ENCODE data around the gene RHEBL1.
A peak's percentile ranks its signal among the peaks of the same experiment; 100 is the strongest.

RHEBL1 gene

GRCh38 chr12:49069507-49070346, at the start of gene RHEBL1:
Gene RHEBL1, minus strand, starts transcription at chr12:49069979. Its CDS starts 194 bp downstream, at chr12:49069785.
- peak; percentile 100 for DNase-seq

- DNase-seq: no peak
Measured at GRCh38 chr12:49111206-49111605, 41.4 kb upstream of the RHEBL1 start.

GRCh38 chr12:49110464-49111155, 40.8 kb upstream of the RHEBL1 start, which contains the start of gene LMBR1L:
Gene LMBR1L, minus strand, starts transcription at chr12:49110847. Its CDS starts 292 bp downstream, at chr12:49110555.
- peak; percentile 99 for DNase-seq

GRCh38 chr12:49109641-49110463, 40.1 kb upstream of the RHEBL1 start:
- peak; percentile 70 for DNase-seq

- peak; percentile 65 for DNase-seq
Measured at GRCh38 chr12:49108958-49109404, 39.2 kb upstream of the RHEBL1 start.

- DNase-seq: peak; percentile 79
Measured at GRCh38 chr12:49105504-49106084, 35.8 kb upstream of the RHEBL1 start.

- DNase-seq: no peak
Measured at GRCh38 chr12:49104822-49105221, 35.0 kb upstream of the RHEBL1 start.

GRCh38 chr12:49100380-49100779, 30.6 kb upstream of the RHEBL1 start:
- DNase-seq: no peak

GRCh38 chr12:49098703-49099102, 28.9 kb upstream of the RHEBL1 start:
- DNase-seq: no peak

- peak; percentile 90 for DNase-seq
Measured at GRCh38 chr12:49098035-49098451, 28.3 kb upstream of the RHEBL1 start.

- DNase-seq: no peak
Measured at GRCh38 chr12:49097381-49097780, 27.6 kb upstream of the RHEBL1 start.

GRCh38 chr12:49094975-49095365, 25.2 kb upstream of the RHEBL1 start:
- no peak for DNase-seq

- DNase-seq: peak; percentile 80
Measured at GRCh38 chr12:49094160-49094974, 24.6 kb upstream of the RHEBL1 start, which contains the start of gene DHH. Gene DHH, minus strand, starts transcription at chr12:49094801. Its CDS starts 289 bp downstream, at chr12:49094512.

GRCh38 chr12:49093792-49094159, 24.0 kb upstream of the RHEBL1 start:
- peak; percentile 79 for DNase-seq

GRCh38 chr12:49092816-49093406, 23.1 kb upstream of the RHEBL1 start:
- DNase-seq: no peak

- peak; percentile 94 for DNase-seq
Measured at GRCh38 chr12:49092086-49092815, 22.5 kb upstream of the RHEBL1 start.

GRCh38 chr12:49091836-49092085, 22.0 kb upstream of the RHEBL1 start:
- DNase-seq: no peak

- no peak for DNase-seq
Measured at GRCh38 chr12:49091056-49091835, 21.5 kb upstream of the RHEBL1 start.

GRCh38 chr12:49089821-49090773, 20.3 kb upstream of the RHEBL1 start:
- peak; percentile 74 for DNase-seq
